ENCODE data around the gene E2F4. TPM values are rescaled to one million over a fixed set of nuclear protein-coding genes. Genes with fewer than 3 reads are reported as not detected.

Gene E2F4
- total RNA-seq, 1 experiment from 2014 or later = 123 TPM

- no peak for DNase-seq (ENCODE audit: low spot score)
- in situ Hi-C loops (cut with HindIII; ENCODE audit: low sequenced_read_pairs) = no loop called here
Observed at GRCh38 chr16:67186550-67186950, 5.4 kb upstream of the E2F4 start.

GRCh38 chr16:67187175-67187890 lies 4.6 kb upstream of the E2F4 start:
- in situ Hi-C loops (cut with HindIII; ENCODE audit: low sequenced_read_pairs) = no loop called here
- no peak for DNase-seq (ENCODE audit: low spot score)

GRCh38 chr16:67188323-67188722 lies 3.6 kb upstream of the E2F4 start:
- in situ Hi-C loops (cut with HindIII; ENCODE audit: low sequenced_read_pairs) = no loop called here
- no peak for DNase-seq (ENCODE audit: low spot score)

GRCh38 chr16:67188798-67189197 lies 3.2 kb upstream of the E2F4 start:
- in situ Hi-C loops (cut with HindIII; ENCODE audit: low sequenced_read_pairs) = no loop called here
- no peak for DNase-seq (ENCODE audit: low spot score)

GRCh38 chr16:67190041-67190440 lies 1.9 kb upstream of the E2F4 start, which contains the start of gene EXOC3L1:
TSS of gene EXOC3L1 (minus strand) at chr16:67190136. CDS start at chr16:67189676, 460 bp downstream.
- in situ Hi-C loops (cut with HindIII; ENCODE audit: low sequenced_read_pairs) = no loop called here
- no peak for DNase-seq (ENCODE audit: low spot score)

GRCh38 chr16:67190448-67191399 lies 1.2 kb upstream of the E2F4 start:
- DNase-seq (ENCODE audit: low spot score) = no peak

GRCh38 chr16:67191411-67191994 lies 452 bp upstream of the E2F4 start:
- in situ Hi-C loops (cut with HindIII; ENCODE audit: low sequenced_read_pairs) = no loop called here
- DNase-seq (ENCODE audit: low spot score) = no peak

More at GRCh38 chr16:67190448-67191399, 1.2 kb upstream of the E2F4 start:
- in situ Hi-C loops (cut with HindIII; ENCODE audit: low sequenced_read_pairs) = no loop called here

- no peak for DNase-seq (ENCODE audit: low spot score)
- in situ Hi-C loops (cut with HindIII; ENCODE audit: low sequenced_read_pairs) = no loop called here
Observed at GRCh38 chr16:67192781-67193361, 916 bp downstream of the E2F4 start.

- in situ Hi-C loops (cut with HindIII; ENCODE audit: low sequenced_read_pairs) = no loop called here
Observed at GRCh38 chr16:67193536-67193935, 1.6 kb downstream of the E2F4 start.

GRCh38 chr16:67194260-67194659 lies 2.3 kb downstream of the E2F4 start:
- in situ Hi-C loops (cut with HindIII; ENCODE audit: low sequenced_read_pairs) = no loop called here

More at GRCh38 chr16:67193536-67193935, 1.6 kb downstream of the E2F4 start:
- no peak for DNase-seq (ENCODE audit: low spot score)

GRCh38 chr16:67195676-67196075 lies 3.7 kb downstream of the E2F4 start:
- in situ Hi-C loops (cut with HindIII; ENCODE audit: low sequenced_read_pairs) = no loop called here
- DNase-seq (ENCODE audit: low spot score) = no peak

More at GRCh38 chr16:67194260-67194659, 2.3 kb downstream of the E2F4 start:
- no peak for DNase-seq (ENCODE audit: low spot score)

- in situ Hi-C loops (cut with HindIII; ENCODE audit: low sequenced_read_pairs) = no loop called here
- no peak for DNase-seq (ENCODE audit: low spot score)
Observed at GRCh38 chr16:67196881-67197280, 4.9 kb downstream of the E2F4 start.

GRCh38 chr16:67197704-67198103 lies 5.7 kb downstream of the E2F4 start:
- no peak for DNase-seq (ENCODE audit: low spot score)
- in situ Hi-C loops (cut with HindIII; ENCODE audit: low sequenced_read_pairs) = no loop called here

- peak; percentile 64 for DNase-seq (ENCODE audit: low spot score)
- in situ Hi-C loops (cut with HindIII; ENCODE audit: low sequenced_read_pairs) = no loop called here
Observed at GRCh38 chr16:67198238-67198734, 6.3 kb downstream of the E2F4 start.

GRCh38 chr16:67199011-67199807 lies 7.3 kb downstream of the E2F4 start, which contains the start of gene ELMO3:
TSS of gene ELMO3 (plus strand) at chr16:67199131. CDS start at chr16:67199327, 196 bp downstream.
- in situ Hi-C loops (cut with HindIII; ENCODE audit: low sequenced_read_pairs) = no loop called here
- no peak for DNase-seq (ENCODE audit: low spot score)

- no peak for DNase-seq (ENCODE audit: low spot score)
- in situ Hi-C loops (cut with HindIII; ENCODE audit: low sequenced_read_pairs) = no loop called here
Observed at GRCh38 chr16:67199808-67200198, 7.8 kb downstream of the E2F4 start.

- in situ Hi-C loops (cut with HindIII; ENCODE audit: low sequenced_read_pairs) = no loop called here
- no peak for DNase-seq (ENCODE audit: low spot score)
Observed at GRCh38 chr16:67200491-67200890, 8.5 kb downstream of the E2F4 start.

Data from G401 (cell line).